ENCODE data around the gene DENND6A.
A peak's percentile ranks its signal among the peaks of the same experiment; 100 is the strongest.

DENND6A gene

DNA sequence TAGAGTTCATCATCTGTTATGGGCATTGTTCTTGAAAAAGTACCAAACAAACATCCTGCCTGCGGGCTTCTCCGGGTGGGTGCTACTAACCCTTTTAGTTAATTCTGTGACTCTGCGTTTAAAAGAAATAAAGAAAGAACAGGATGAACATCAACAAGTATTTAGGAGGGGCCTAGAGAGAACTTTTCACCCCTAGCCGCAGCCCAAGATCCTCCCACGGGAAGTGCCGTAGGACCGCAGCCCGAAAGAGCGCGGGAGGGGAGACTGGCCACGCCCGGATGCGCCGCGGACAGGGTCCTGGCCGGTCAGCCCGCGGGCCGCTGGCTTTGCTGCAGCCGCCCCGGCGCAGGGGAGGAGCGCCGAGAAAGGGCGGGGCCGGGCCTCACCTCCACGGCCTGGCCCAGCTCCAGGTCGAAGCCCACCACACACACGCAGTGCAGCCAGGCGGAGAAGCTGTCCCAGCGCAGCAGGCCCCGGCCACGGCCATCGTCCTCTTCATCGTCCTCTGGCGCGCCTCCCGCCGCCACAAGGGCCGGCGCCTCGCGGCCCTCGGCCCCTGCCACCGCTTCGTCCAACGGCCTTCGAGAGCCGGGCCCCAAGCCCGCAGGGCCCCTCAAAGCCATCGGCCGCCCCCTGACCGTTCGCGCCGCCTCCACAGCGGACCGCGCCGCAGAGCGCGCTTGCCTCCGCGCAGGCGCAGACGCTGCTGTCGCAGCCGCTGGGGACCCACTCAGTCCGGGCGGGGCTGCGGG is at the start of gene DENND6A (continued):
- TF ChIP-seq PRDM2 (tag by site-specific recombination; IDR thresholded peaks at IDR 0.05; ENCODE audit: borderline replicate concordance): no peak
- TF ChIP-seq GLI4 (tag by site-specific recombination; IDR thresholded peaks at IDR 0.05): no peak
- no peak for TF ChIP-seq MZF1 (tag by site-specific recombination; IDR thresholded peaks at IDR 0.05; ENCODE audit: borderline replicate concordance)
- no peak for TF ChIP-seq ZNF488 (tag by site-specific recombination; IDR thresholded peaks at IDR 0.05)
- peak; percentile 41; the same call in 1 of the 2 replicates for TF ChIP-seq GLIS1 (tag by site-specific recombination; IDR thresholded peaks at IDR 0.05)

GRCh38 chr3:57740027-57740426 is 47.1 kb upstream of the DENND6A start:
- H3K27ac ChIP-seq (ENCODE audit: extremely low read depth, low read depth, low read length): no peak overlapping the region
- ChIA-PET CTCF (no interaction called here), POLR2A (no interaction called here)
- H3K4me3 ChIP-seq (ENCODE audit: low read depth, low read length): no peak overlapping the region
- no peaks in the 10 kb centered on the region for H3K36me3 ChIP-seq (ENCODE audit: control insufficient read depth in 2 of 2, insufficient read depth in 1 of 2, low read length in 2 of 2)
- H3K9me3 ChIP-seq (ENCODE audit: control insufficient read depth, insufficient read depth, low read depth, low read length): no peaks in the 10 kb centered on the region
- H3K4me1 ChIP-seq (ENCODE audit: control insufficient read depth, insufficient read depth, low read length): no peaks in the 10 kb centered on the region
- no peak for TF ChIP-seq ZNF521 (tag by site-specific recombination; IDR thresholded peaks at IDR 0.05)
- TF ChIP-seq ZNF624 (tag by site-specific recombination; IDR thresholded peaks at IDR 0.05): no peak
- TF ChIP-seq ZBTB26 (tag by site-specific recombination; optimal IDR thresholded peaks at IDR 0.05): no peak
- TF ChIP-seq ZNF174 (tag by site-specific recombination; IDR thresholded peaks at IDR 0.05): no peak
- TF ChIP-seq ZNF292 (tag by site-specific recombination; IDR thresholded peaks at IDR 0.05; ENCODE audit: borderline replicate concordance, low read depth): no peak
- no peak for TF ChIP-seq ZBTB21 (tag by site-specific recombination; IDR thresholded peaks at IDR 0.05)
- TF ChIP-seq YY1 (tag by site-specific recombination; IDR thresholded peaks at IDR 0.05): no peak
- TF ChIP-seq ZNF366 (tag by site-specific recombination; conservative IDR thresholded peaks at IDR 0.05): no peak
- TF ChIP-seq ZNF350 (tag by site-specific recombination; IDR thresholded peaks at IDR 0.05): no peak
- TF ChIP-seq, protein P1, sequence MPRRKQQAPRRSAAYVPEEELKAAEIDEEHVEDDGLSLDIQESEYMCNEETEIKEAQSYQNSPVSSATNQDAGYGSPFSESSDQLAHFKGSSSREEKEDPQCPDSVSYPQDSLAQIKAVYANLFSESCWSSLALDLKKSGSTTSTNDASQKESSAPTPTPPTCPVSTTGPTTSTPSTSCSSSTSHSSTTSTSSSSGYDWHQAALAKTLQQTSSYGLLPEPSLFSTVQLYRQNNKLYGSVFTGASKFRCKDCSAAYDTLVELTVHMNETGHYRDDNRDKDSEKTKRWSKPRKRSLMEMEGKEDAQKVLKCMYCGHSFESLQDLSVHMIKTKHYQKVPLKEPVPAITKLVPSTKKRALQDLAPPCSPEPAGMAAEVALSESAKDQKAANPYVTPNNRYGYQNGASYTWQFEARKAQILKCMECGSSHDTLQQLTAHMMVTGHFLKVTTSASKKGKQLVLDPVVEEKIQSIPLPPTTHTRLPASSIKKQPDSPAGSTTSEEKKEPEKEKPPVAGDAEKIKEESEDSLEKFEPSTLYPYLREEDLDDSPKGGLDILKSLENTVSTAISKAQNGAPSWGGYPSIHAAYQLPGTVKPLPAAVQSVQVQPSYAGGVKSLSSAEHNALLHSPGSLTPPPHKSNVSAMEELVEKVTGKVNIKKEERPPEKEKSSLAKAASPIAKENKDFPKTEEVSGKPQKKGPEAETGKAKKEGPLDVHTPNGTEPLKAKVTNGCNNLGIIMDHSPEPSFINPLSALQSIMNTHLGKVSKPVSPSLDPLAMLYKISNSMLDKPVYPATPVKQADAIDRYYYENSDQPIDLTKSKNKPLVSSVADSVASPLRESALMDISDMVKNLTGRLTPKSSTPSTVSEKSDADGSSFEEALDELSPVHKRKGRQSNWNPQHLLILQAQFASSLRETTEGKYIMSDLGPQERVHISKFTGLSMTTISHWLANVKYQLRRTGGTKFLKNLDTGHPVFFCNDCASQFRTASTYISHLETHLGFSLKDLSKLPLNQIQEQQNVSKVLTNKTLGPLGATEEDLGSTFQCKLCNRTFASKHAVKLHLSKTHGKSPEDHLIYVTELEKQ (tag by site-specific recombination; IDR thresholded peaks at IDR 0.05; ENCODE audit: borderline replicate concordance): no peak
- no peak for TF ChIP-seq ZNF426 (tag by site-specific recombination; IDR thresholded peaks at IDR 0.05)
- TF ChIP-seq GLIS2 (tag by site-specific recombination; IDR thresholded peaks at IDR 0.05): no peak
- no peak for TF ChIP-seq PBX3 (CRISPR knock-in tag; IDR thresholded peaks at IDR 0.05)
- TF ChIP-seq ZNF23 (tag by site-specific recombination; IDR thresholded peaks at IDR 0.05; ENCODE audit: borderline replicate concordance): no peak
- TF ChIP-seq ZNF391 (tag by site-specific recombination; IDR thresholded peaks at IDR 0.05; ENCODE audit: borderline replicate concordance, low read depth): no peak
- no peak for TF ChIP-seq ZNF19 (tag by site-specific recombination; IDR thresholded peaks at IDR 0.05; ENCODE audit: low read depth)
- TF ChIP-seq ZNF169 (tag by site-specific recombination; IDR thresholded peaks at IDR 0.05): no peak
